Activated T-cell treated with anti-CD3 and anti-CD28 coated beads, Interleukin-2, amount 50 U/mL, for 4 hours (primary cell): ENCODE measurements around the gene WWTR1. TPM values are rescaled to one million over a fixed set of nuclear protein-coding genes. Genes with fewer than 3 reads are reported as not detected.

Experiments
- ATAC-seq, 2 donors: fragments of 200-7000 bp; cut with Tn5 transposase; one replicate each; pipeline ENCODE4 v1.10.0; 2021
- DNase-seq: peaks from one replicate; pipeline ENCODE4 v3.0.0-alpha.2; 2020
- H3K27me3 Mint-ChIP-seq: one replicate; pipeline ENCODE4 v1.8.0; 2021; ENCODE audit warnings: low read depth, mixed read lengths
- H3K36me3 Mint-ChIP-seq: one replicate; pipeline ENCODE4 v1.8.0; 2022; ENCODE audit warnings: mixed read lengths; ENCODE audit not compliant: insufficient read depth
- H3K4me1 Mint-ChIP-seq: one replicate; pipeline ENCODE4 v1.8.0; 2021; ENCODE audit warnings: low read depth, mixed read lengths
- H3K4me3 Mint-ChIP-seq: one replicate; pipeline ENCODE4 v1.8.0; 2021; ENCODE audit warnings: mild to moderate bottlenecking, moderate library complexity, mixed read lengths
- H3K9me3 Mint-ChIP-seq: one replicate; pipeline ENCODE4 v1.8.0; 2021; ENCODE audit warnings: mixed read lengths
- total RNA-seq, 3 donors: library from RNA; stranded (reverse); gene quantifications; one replicate each; pipeline ENCODE4 v1.2.1, GENCODE V29; 2021

Gene WWTR1
- total RNA-seq, 3 donors from 2014 or later = 0.63 to 1.5 (median 1.0) TPM

GRCh38 chr3:149603126-149604074 is 54.4 kb downstream of the WWTR1 start:
- Mint-ChIP-seq H3K36me3 (no peaks in the 10 kb centered on the region), H3K4me3 (no peak overlapping the region), H3K9me3 (no peaks in the 10 kb centered on the region), H3K27me3 (no peaks in the 10 kb centered on the region), H3K4me1 (no peaks in the 10 kb centered on the region)
- DNase-seq (no peak), ATAC-seq (no peak)

- Mint-ChIP-seq H3K4me3 (no peak overlapping the region), H3K27me3 (no peaks in the 10 kb centered on the region), H3K36me3 (no peaks in the 10 kb centered on the region), H3K9me3 (no peaks in the 10 kb centered on the region), H3K4me1 (no peaks in the 10 kb centered on the region)
- DNase-seq = no peak
- ATAC-seq = no peak
Observed at GRCh38 chr3:149600634-149601033, 57.2 kb downstream of the WWTR1 start.

GRCh38 chr3:149599236-149599635 is 58.6 kb downstream of the WWTR1 start:
- Mint-ChIP-seq H3K27me3 (no peaks in the 10 kb centered on the region), H3K9me3 (no peaks in the 10 kb centered on the region), H3K36me3 (no peaks in the 10 kb centered on the region), H3K4me3 (no peak overlapping the region), H3K4me1 (no peaks in the 10 kb centered on the region)
- ATAC-seq (no peak), DNase-seq (no peak)

- Mint-ChIP-seq H3K4me3 (no peak overlapping the region), H3K27me3 (no peaks in the 10 kb centered on the region), H3K36me3 (no peaks in the 10 kb centered on the region), H3K4me1 (no peaks in the 10 kb centered on the region), H3K9me3 (no peaks in the 10 kb centered on the region)
- ATAC-seq (no peak), DNase-seq (no peak)
Observed at GRCh38 chr3:149596134-149596770, 61.6 kb downstream of the WWTR1 start.

- ATAC-seq (no peak), DNase-seq (no peak)
- Mint-ChIP-seq H3K36me3 (no peaks in the 10 kb centered on the region), H3K4me3 (no peak overlapping the region), H3K9me3 (no peaks in the 10 kb centered on the region), H3K27me3 (peaks cover 3% of the 10 kb centered on the region), H3K4me1 (no peaks in the 10 kb centered on the region)
Observed at GRCh38 chr3:149593418-149594160, 64.2 kb downstream of the WWTR1 start.

- Mint-ChIP-seq H3K4me3 (no peak overlapping the region), H3K36me3 (no peaks in the 10 kb centered on the region), H3K9me3 (no peaks in the 10 kb centered on the region), H3K4me1 (no peaks in the 10 kb centered on the region), H3K27me3 (peaks cover 3% of the 10 kb centered on the region)
- DNase-seq = no peak
- no peak for ATAC-seq
Observed at GRCh38 chr3:149592758-149593240, 65.0 kb downstream of the WWTR1 start.

- Mint-ChIP-seq H3K36me3 (no peaks in the 10 kb centered on the region), H3K4me1 (no peaks in the 10 kb centered on the region), H3K9me3 (no peaks in the 10 kb centered on the region), H3K27me3 (peaks cover 3% of the 10 kb centered on the region), H3K4me3 (no peak overlapping the region)
- DNase-seq = no peak
- no peak for ATAC-seq
Observed at GRCh38 chr3:149590691-149591441, 67.0 kb downstream of the WWTR1 start.

DNA sequence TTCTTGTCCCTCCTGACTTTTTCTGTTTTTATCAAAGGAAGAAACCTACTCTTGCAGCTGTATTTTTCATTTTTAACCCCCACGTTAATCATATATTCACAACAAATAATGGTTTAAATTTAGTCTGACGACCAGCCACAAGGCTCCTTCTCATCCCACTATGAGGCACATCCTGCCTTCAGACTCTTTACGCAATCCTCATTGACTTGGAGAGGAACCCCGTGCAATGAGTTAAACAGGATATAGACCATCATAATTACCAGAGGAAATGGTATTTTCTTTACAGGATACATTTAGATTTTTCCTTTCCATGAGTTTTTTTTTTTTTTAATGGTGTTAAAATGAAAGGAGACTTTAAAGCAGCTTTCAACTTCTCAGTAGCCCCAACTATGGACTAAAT is 68.5 kb downstream of the WWTR1 start:
- DNase-seq (no peak), ATAC-seq (no peak)
- Mint-ChIP-seq H3K36me3 (no peaks in the 10 kb centered on the region), H3K4me3 (no peak overlapping the region), H3K27me3 (peaks cover 5% of the 10 kb centered on the region), H3K4me1 (peaks cover 1% of the 10 kb centered on the region), H3K9me3 (no peaks in the 10 kb centered on the region)

- Mint-ChIP-seq H3K36me3 (no peaks in the 10 kb centered on the region), H3K9me3 (no peaks in the 10 kb centered on the region), H3K27me3 (peaks cover 5% of the 10 kb centered on the region), H3K4me3 (no peak overlapping the region), H3K4me1 (peaks cover 1% of the 10 kb centered on the region)
- no peak for ATAC-seq
- no peak for DNase-seq
Observed at GRCh38 chr3:149588909-149589308, 68.9 kb downstream of the WWTR1 start.

GRCh38 chr3:149587383-149587782 is 70.4 kb downstream of the WWTR1 start:
- no peaks in the 10 kb centered on the region for H3K9me3 Mint-ChIP-seq
- DNase-seq (no peak), ATAC-seq (no peak)
- H3K27me3 Mint-ChIP-seq = peaks cover 5% of the 10 kb centered on the region
- no peak overlapping the region for H3K4me3 Mint-ChIP-seq
- H3K4me1 Mint-ChIP-seq = peaks cover 1% of the 10 kb centered on the region
- H3K36me3 Mint-ChIP-seq = no peaks in the 10 kb centered on the region

DNA sequence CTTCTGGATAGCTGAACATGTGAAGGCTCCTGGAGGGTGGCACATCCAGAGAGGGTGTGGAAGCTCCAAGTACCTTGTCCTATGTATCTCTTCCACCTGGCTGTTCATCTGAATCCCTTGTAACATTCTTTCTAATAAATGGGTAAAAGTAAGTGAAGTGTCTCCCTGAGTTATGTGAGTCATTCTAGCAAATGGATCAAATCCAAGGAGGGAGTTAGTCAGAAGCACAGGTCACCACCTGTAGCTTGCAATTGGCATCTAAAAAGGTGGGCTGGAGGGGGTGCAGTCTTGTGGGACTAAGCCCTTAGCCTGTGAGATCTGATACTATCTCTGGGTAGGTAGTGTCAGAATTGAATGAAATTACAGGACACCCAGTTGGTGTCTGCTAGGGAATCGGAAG is 71.0 kb downstream of the WWTR1 start:
- H3K4me3 Mint-ChIP-seq = no peak overlapping the region
- H3K27me3 Mint-ChIP-seq = peaks cover 5% of the 10 kb centered on the region
- no peaks in the 10 kb centered on the region for H3K36me3 Mint-ChIP-seq

GRCh38 chr3:149585401-149585726 is 72.5 kb downstream of the WWTR1 start:
- H3K36me3 Mint-ChIP-seq = no peaks in the 10 kb centered on the region
- DNase-seq (no peak), ATAC-seq (peak in 1 of 2 donors; percentile 23)
- H3K27me3 Mint-ChIP-seq = peaks cover 7% of the 10 kb centered on the region
- H3K9me3 Mint-ChIP-seq = no peaks in the 10 kb centered on the region
- peaks cover 10% of the 10 kb centered on the region for H3K4me1 Mint-ChIP-seq
- H3K4me3 Mint-ChIP-seq = no peak overlapping the region

More for the DNA sequence above, 71.0 kb downstream of the WWTR1 start:
- H3K9me3 Mint-ChIP-seq = no peaks in the 10 kb centered on the region
- no peak for DNase-seq
- no peak for ATAC-seq
- H3K4me1 Mint-ChIP-seq = peaks cover 1% of the 10 kb centered on the region

DNA sequence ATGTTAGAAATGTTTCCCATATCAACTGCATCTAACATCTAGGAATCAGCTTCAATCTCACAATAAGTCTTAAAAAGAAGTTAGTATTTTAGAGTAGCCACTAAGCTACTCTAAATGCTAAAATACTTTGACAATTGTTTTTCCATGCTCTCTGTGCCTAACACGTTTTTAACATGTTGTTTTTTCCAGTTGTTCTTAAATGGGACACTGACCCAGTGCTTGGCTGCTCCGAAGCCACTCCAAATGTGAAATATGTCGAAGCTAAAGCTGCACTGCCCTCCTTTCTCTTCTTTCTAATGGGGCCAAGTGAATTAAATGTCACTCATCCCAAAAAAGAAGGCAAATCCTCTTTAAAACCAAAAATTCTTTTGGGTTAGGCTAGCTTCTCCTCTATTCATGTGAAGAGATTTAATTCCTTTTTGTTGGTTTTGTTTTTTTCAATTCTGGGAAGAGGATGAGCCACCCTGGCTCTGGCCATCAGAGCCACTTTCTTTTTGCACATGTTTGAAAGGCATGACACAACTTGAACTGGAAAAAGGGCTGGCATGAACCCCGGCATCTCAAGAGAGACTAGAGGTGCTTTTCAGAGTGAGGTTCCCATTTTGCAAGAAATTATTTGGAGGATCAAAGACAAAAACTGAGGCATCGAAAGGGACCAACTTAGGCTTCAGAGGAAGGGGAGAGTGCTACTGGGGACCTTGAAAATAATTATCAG is 73.7 kb downstream of the WWTR1 start:
- Mint-ChIP-seq H3K4me3 (no peak overlapping the region), H3K4me1 (peaks cover 16% of the 10 kb centered on the region), H3K36me3 (no peaks in the 10 kb centered on the region), H3K9me3 (no peaks in the 10 kb centered on the region), H3K27me3 (peaks cover 7% of the 10 kb centered on the region)
- ATAC-seq (no peak), DNase-seq (no peak)
